ENCODE data around the gene CPXM2. TPM values are rescaled to one million over a fixed set of nuclear protein-coding genes. Genes with fewer than 3 reads are reported as not detected.

The CPXM2 gene
- polyA plus RNA-seq, 1 donor (not counting 4 experiments of a cell fraction or from before 2014, with no cell fraction given), result 0.03 TPM

DNA sequence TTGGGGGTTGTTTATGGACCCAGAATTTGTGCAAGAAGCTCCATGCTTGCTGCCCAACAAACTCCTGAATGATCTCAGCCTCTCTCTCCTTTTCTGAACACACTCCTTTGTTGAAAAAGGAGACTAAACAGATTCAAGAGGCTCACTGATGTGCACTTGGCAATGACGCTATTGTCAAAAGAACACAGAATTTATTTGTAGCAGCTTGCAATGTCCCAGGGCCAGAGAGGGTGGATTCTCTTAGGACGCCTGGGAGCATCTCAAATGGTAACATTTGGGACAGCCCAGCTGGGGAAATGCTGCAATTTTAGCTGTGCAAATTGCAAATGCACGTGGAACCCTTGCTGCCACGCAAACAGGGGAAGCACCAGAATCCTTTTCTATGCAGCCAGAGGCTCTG lies 145.5 kb downstream of the CPXM2 start:
- no peak overlapping the region for H3K9ac ChIP-seq (ENCODE audit: control insufficient read depth, extremely low read depth, insufficient read depth, low read length)
- no peaks in the 10 kb centered on the region for H3K9me1 ChIP-seq (ENCODE audit: control insufficient read depth, extremely low read depth, insufficient read depth, low read length)
- H3K36me3 ChIP-seq (ENCODE audit: control insufficient read depth in 2 of 2, extremely low read depth in 1 of 2, insufficient read depth in 2 of 2, low read length in 2 of 2), result no peaks in the 10 kb centered on the region
- no peak overlapping the region for H3K4me3 ChIP-seq (ENCODE audit: control insufficient read depth in 2 of 3, extremely low read depth in 1 of 3, insufficient read depth in 2 of 3, low read depth in 1 of 3, low read length in 3 of 3)
- FAIRE-seq (no peak), DNase-seq (ENCODE audit: low read depth, low spot score) (no peak)
- no peaks in the 10 kb centered on the region for H3K79me2 ChIP-seq (ENCODE audit: control insufficient read depth, insufficient read depth, low read length)
- no peak overlapping the region for H3K27ac ChIP-seq (ENCODE audit: control insufficient read depth, insufficient read depth, low read length)
- no peaks in the 10 kb centered on the region for H4K20me1 ChIP-seq (ENCODE audit: control insufficient read depth, extremely low read depth, insufficient read depth, low read length)
- H3K27me3 ChIP-seq (ENCODE audit: control insufficient read depth, extremely low read depth, insufficient read depth, low read length), result peaks cover 10% of the 10 kb centered on the region
- no peak overlapping the region for H3K4me2 ChIP-seq (ENCODE audit: control insufficient read depth, extremely low read depth, insufficient read depth, low read depth, low read length)
- TF ChIP-seq, protein P1, sequence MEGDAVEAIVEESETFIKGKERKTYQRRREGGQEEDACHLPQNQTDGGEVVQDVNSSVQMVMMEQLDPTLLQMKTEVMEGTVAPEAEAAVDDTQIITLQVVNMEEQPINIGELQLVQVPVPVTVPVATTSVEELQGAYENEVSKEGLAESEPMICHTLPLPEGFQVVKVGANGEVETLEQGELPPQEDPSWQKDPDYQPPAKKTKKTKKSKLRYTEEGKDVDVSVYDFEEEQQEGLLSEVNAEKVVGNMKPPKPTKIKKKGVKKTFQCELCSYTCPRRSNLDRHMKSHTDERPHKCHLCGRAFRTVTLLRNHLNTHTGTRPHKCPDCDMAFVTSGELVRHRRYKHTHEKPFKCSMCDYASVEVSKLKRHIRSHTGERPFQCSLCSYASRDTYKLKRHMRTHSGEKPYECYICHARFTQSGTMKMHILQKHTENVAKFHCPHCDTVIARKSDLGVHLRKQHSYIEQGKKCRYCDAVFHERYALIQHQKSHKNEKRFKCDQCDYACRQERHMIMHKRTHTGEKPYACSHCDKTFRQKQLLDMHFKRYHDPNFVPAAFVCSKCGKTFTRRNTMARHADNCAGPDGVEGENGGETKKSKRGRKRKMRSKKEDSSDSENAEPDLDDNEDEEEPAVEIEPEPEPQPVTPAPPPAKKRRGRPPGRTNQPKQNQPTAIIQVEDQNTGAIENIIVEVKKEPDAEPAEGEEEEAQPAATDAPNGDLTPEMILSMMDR (optimal IDR thresholded peaks at IDR 0.05 in 1 of 3, IDR thresholded peaks at IDR 0.05 in 1 of 3, conservative IDR thresholded peaks at IDR 0.05 in 1 of 3; ENCODE audit: extremely low read depth in 1 of 3, insufficient read depth in 2 of 3, low read length in 3 of 3), result no peak
- no peak for TF ChIP-seq EZH2 (IDR thresholded peaks at IDR 0.05; ENCODE audit: low read length)
- no peak overlapping the region for H2AFZ ChIP-seq (ENCODE audit: control insufficient read depth, low read length)
- no peaks in the 10 kb centered on the region for H3K9me3 ChIP-seq (ENCODE audit: control insufficient read depth, low read depth, low read length)
- H3K4me1 ChIP-seq (ENCODE audit: control insufficient read depth, extremely low read depth, insufficient read depth, low read length), result no peaks in the 10 kb centered on the region
- dilution Hi-C loops (cut with MboI; ENCODE audit: extremely low pct_ligation_motif_present, low sequenced_read_pairs), result no loop called here

DNA sequence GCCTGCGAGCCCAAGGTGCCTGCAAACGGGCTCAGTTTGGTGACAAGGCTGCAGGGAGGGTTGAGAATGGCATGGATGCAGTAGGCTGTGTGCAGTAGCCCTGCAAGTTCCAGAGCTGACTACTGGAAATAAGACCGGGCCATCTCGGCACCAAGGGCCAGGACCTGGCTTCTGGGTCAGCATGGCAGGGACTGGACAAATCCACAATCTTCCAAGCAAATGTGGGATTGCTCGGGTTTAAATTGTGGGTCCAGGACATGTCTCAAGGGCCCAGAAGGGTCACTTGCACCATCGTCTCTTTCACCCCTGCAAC lies 147.4 kb downstream of the CPXM2 start:
- Histone ChIP-seq H3K27me3 (ENCODE audit: control insufficient read depth, extremely low read depth, insufficient read depth, low read length) (peaks cover 4% of the 10 kb centered on the region), H2AFZ (ENCODE audit: control insufficient read depth, low read length) (no peak overlapping the region), H3K27ac (ENCODE audit: control insufficient read depth, insufficient read depth, low read length) (no peak overlapping the region), H3K9me1 (ENCODE audit: control insufficient read depth, extremely low read depth, insufficient read depth, low read length) (no peaks in the 10 kb centered on the region), H4K20me1 (ENCODE audit: control insufficient read depth, extremely low read depth, insufficient read depth, low read length) (no peaks in the 10 kb centered on the region), H3K4me1 (ENCODE audit: control insufficient read depth, extremely low read depth, insufficient read depth, low read length) (no peaks in the 10 kb centered on the region), H3K9me3 (ENCODE audit: control insufficient read depth, low read depth, low read length) (no peaks in the 10 kb centered on the region), H3K79me2 (ENCODE audit: control insufficient read depth, insufficient read depth, low read length) (no peaks in the 10 kb centered on the region), H3K4me3 (ENCODE audit: control insufficient read depth in 2 of 3, extremely low read depth in 1 of 3, insufficient read depth in 2 of 3, low read depth in 1 of 3, low read length in 3 of 3) (no peak overlapping the region), H3K36me3 (ENCODE audit: control insufficient read depth in 2 of 2, extremely low read depth in 1 of 2, insufficient read depth in 2 of 2, low read length in 2 of 2) (no peaks in the 10 kb centered on the region), H3K4me2 (ENCODE audit: control insufficient read depth, extremely low read depth, insufficient read depth, low read depth, low read length) (no peak overlapping the region), H3K9ac (ENCODE audit: control insufficient read depth, extremely low read depth, insufficient read depth, low read length) (no peak overlapping the region)
- dilution Hi-C loops (cut with MboI; ENCODE audit: extremely low pct_ligation_motif_present, low sequenced_read_pairs), result no loop called here
- FAIRE-seq (no peak), DNase-seq (ENCODE audit: low read depth, low spot score) (no peak)
- TF ChIP-seq EZH2 (IDR thresholded peaks at IDR 0.05; ENCODE audit: low read length), result no peak
- TF ChIP-seq, protein P1 (optimal IDR thresholded peaks at IDR 0.05 in 1 of 3, IDR thresholded peaks at IDR 0.05 in 1 of 3, conservative IDR thresholded peaks at IDR 0.05 in 1 of 3; ENCODE audit: extremely low read depth in 1 of 3, insufficient read depth in 2 of 3, low read length in 3 of 3), result no peak
